ENCODE measurements around the gene IFT22.

DNA sequence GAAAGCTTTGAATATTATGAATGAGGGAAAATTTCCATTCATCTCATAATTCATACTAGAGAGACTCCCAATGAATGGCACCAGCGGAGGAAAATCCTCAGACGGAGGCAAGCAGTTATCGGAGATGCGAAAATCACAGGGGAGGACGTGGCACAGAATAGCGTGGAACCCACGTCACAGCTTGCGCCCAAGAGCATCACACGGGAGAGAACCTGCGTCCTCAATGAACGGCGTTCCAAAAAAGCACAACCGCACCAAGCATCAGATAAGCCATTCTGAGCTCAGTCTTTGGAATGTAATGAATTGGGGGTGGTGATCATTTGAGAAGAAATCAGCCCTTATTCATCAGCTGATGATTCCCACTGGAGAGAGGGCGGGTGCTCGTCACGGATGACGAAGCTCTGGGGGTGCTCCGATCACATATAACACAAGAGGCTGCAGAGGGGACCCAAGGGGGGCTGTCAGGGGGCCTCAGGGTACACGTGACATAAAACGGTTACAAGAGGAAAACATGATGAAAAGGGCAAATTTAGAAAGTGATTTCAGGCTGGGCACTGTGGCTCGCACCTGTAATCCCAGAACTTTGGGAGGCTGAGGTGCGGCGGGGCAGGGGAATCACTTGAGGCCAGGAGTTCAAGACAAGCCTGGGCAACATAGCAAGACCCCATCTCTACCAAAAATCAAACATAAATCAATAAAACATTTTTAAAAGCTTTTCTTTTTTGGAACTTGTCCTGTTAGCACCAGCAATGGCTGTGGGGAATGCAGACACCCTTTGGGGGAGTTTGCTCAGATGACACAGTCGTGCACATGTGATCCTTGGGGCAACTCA lies 42.9 kb downstream of the IFT22 start:
- TF ChIP-seq, protein P1, sequence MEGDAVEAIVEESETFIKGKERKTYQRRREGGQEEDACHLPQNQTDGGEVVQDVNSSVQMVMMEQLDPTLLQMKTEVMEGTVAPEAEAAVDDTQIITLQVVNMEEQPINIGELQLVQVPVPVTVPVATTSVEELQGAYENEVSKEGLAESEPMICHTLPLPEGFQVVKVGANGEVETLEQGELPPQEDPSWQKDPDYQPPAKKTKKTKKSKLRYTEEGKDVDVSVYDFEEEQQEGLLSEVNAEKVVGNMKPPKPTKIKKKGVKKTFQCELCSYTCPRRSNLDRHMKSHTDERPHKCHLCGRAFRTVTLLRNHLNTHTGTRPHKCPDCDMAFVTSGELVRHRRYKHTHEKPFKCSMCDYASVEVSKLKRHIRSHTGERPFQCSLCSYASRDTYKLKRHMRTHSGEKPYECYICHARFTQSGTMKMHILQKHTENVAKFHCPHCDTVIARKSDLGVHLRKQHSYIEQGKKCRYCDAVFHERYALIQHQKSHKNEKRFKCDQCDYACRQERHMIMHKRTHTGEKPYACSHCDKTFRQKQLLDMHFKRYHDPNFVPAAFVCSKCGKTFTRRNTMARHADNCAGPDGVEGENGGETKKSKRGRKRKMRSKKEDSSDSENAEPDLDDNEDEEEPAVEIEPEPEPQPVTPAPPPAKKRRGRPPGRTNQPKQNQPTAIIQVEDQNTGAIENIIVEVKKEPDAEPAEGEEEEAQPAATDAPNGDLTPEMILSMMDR (conservative IDR thresholded peaks at IDR 0.05 in 1 of 2, IDR thresholded peaks at IDR 0.05 in 1 of 2; ENCODE audit: extremely low read depth in 1 of 2, insufficient read depth in 1 of 2, low read depth in 1 of 2, low read length in 2 of 2): no peak
- no peak for TF ChIP-seq EZH2 (IDR thresholded peaks at IDR 0.05; ENCODE audit: borderline replicate concordance, low read length)
